22Rv1 (cell line): ENCODE measurements around the gene NTNG1.

ENCODE experiments used
- ZFX ChIP-seq: fragments of 450-650 bp; IDR thresholded peaks from 2 replicates; pipeline ENCODE4 v1.6.1; 2017; ENCODE audit warnings: antibody characterized with exemption, borderline replicate concordance
- TF ChIP-seq, protein P1 (sequence below): fragments of 450-650 bp; IDR thresholded peaks from 2 replicates; pipeline ENCODE4 v1.5.1; 2017; ENCODE audit warnings: mild to moderate bottlenecking

DNA sequence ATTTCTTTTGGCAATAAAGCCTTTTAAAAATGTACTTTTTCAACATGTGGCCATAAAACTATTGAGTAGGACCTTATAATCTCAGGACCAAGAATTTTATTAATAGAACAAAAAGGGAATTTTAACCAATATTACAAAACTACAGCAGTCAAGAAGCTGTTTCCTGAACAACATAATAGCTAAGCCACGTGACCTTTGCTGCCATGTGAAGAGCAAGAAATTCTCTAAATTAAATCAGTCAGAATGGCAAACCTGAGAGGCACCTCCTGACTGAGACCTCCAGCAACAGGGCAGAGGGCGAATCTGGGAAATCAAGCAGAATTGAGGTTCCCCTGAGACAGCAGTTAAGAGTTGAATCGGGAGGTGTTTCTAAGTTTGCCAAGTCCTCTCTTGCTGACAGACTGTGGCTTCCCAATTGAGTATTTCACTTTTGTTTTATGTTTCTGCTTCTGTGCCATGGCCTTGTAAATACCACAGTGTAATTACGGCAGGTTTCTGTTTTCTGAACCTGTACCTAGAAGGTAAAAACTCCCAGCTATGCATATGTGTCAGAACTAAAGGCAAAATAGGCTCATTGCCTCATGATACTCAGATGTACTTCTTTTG lies 358.4 kb downstream of the NTNG1 start:
- TF ChIP-seq, protein P1, sequence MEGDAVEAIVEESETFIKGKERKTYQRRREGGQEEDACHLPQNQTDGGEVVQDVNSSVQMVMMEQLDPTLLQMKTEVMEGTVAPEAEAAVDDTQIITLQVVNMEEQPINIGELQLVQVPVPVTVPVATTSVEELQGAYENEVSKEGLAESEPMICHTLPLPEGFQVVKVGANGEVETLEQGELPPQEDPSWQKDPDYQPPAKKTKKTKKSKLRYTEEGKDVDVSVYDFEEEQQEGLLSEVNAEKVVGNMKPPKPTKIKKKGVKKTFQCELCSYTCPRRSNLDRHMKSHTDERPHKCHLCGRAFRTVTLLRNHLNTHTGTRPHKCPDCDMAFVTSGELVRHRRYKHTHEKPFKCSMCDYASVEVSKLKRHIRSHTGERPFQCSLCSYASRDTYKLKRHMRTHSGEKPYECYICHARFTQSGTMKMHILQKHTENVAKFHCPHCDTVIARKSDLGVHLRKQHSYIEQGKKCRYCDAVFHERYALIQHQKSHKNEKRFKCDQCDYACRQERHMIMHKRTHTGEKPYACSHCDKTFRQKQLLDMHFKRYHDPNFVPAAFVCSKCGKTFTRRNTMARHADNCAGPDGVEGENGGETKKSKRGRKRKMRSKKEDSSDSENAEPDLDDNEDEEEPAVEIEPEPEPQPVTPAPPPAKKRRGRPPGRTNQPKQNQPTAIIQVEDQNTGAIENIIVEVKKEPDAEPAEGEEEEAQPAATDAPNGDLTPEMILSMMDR, result no peak
- TF ChIP-seq ZFX, result no peak
